ENCODE measurements around the gene BNC1. TPM values are rescaled to one million over a fixed set of nuclear protein-coding genes. Genes with fewer than 3 reads are reported as not detected.
"Not testable (repeated sequence)": the region's sequence is repeated elsewhere in the genome, so short reads cannot be mapped to it uniquely, and the experiment has no call there.

Gene BNC1
- total RNA-seq, 1 donor = not detected

DNA sequence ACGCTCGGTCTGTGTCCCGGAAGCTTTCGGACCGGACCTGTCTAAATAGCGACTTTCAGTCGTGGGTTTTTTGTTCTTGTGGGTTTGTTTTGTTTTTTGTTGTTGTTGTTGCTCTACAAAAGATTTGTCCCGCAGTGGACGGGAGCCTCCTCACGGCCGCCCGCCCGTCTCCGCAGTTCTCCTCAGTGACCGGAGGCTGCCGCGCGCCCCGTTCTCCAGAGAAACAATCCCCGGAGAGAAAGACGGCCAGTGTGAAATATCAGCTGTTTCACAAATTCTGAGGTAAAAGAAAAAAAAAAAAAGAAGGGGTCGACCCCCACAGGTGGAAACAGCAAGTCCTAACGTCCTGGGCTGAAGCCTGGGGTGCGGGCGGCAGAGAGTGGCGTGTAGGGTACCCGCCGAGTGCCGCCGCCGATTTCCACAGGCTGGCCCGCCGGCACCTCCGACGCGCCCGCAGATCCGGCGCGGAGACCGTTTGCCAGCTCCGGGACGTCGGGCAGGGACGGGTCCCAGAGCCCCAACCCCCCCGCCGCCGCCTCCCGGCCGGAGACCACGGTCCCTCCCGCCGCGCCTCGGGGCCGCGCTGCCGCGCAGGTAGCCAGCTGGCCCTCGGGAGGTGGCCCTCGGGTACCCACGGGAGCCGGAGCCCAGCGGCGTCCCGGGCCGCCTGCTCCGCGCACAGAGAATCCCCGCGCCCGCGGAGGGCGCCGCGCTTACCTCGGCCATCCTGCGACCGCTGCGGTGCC, 478 bp downstream of the BNC1 start:
- Histone ChIP-seq H3K4me3 (ENCODE audit: low read length) (no peak overlapping the region), H3K9me3 (ENCODE audit: low read depth, low read length) (no peaks in the 10 kb centered on the region), H3K27me3 (ENCODE audit: insufficient read depth, low read length) (peaks cover 76% of the 10 kb centered on the region), H3K4me1 (ENCODE audit: insufficient read depth, low read length) (peaks cover 7% of the 10 kb centered on the region)

DNA sequence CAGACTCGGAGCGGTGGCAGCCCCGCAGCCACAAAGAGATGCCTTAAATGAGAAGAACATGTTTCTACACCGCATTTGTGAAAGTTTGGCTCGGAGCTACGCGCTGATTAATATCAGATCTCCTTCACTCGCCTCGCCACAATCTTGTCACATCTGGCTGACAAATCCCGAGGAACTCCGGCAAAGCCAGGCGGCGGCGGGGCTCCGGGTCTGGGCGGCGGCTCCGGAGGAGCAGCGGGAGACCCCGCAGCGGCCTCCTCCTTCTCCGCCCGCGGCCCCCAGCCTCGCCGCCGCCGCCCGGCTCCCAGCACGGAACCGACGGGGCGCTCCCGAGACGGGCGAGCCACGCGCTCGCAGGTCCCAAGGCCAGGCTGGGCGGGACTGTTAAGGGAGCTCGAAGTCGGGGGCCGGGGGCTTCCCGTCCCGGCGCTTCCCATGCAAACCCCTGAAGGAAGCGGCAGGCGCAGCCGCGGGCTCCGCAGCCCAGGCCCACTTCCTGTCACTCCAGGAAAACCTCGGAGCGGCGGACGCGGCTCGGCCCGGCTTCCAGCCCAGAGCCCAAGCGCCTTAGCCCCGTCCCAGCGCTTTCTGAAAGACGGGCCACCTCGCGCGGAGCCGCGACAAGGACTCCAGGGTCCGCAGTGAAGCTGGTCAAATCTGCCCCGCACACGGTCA, 1.2 kb downstream of the BNC1 start:
- H3K4me1 ChIP-seq (ENCODE audit: insufficient read depth, low read length) = peaks cover 7% of the 10 kb centered on the region
- no peaks in the 10 kb centered on the region for H3K9me3 ChIP-seq (ENCODE audit: low read depth, low read length)
- peaks cover 77% of the 10 kb centered on the region for H3K27me3 ChIP-seq (ENCODE audit: insufficient read depth, low read length)
- H3K4me3 ChIP-seq (ENCODE audit: low read length) = no peak overlapping the region

DNA sequence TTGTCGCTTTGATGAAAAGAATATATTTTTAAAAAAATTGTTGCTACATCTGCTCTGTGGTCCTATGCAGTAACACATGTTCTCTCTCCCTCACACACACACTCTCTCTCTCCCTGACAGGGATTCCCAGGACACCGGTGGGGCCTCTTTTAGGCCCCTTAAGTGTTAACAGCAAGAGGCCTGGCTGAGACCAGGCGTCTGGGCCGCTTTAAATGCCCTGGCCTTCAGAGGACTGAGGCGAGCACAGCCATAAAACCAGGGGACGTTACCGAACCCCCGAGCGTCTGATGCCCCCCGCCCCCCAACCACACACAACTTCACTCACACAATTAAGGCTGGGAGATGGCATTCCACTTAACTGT, 1.7 kb downstream of the BNC1 start:
- H3K4me1 ChIP-seq (ENCODE audit: insufficient read depth, low read length) = peaks cover 7% of the 10 kb centered on the region
- H3K27me3 ChIP-seq (ENCODE audit: insufficient read depth, low read length) = peaks cover 82% of the 10 kb centered on the region
- H3K4me3 ChIP-seq (ENCODE audit: low read length) = no peak overlapping the region
- H3K9me3 ChIP-seq (ENCODE audit: low read depth, low read length) = no peaks in the 10 kb centered on the region

DNA sequence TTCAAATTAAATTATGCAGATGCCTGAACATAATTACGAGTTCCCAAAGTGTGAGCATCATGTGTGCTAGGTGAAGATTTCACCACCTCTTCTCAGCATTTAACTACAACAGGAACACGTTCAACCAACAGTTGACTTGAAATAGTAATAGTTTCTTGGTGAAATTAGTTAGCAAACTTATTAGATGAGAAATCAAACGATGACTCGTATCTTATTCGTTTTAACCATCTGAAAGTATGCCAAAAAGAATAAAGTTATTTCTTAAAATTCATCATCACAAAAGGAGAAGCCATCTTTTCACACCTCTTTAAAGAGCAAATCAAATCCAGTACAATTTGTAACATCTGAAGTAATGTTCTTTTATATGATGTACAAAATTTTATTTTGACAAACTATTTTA, 2.3 kb downstream of the BNC1 start:
- peaks cover 7% of the 10 kb centered on the region for H3K4me1 ChIP-seq (ENCODE audit: insufficient read depth, low read length)
- H3K4me3 ChIP-seq (ENCODE audit: low read length) = no peak overlapping the region
- no peaks in the 10 kb centered on the region for H3K9me3 ChIP-seq (ENCODE audit: low read depth, low read length)
- H3K27me3 ChIP-seq (ENCODE audit: insufficient read depth, low read length) = peaks cover 79% of the 10 kb centered on the region

DNA sequence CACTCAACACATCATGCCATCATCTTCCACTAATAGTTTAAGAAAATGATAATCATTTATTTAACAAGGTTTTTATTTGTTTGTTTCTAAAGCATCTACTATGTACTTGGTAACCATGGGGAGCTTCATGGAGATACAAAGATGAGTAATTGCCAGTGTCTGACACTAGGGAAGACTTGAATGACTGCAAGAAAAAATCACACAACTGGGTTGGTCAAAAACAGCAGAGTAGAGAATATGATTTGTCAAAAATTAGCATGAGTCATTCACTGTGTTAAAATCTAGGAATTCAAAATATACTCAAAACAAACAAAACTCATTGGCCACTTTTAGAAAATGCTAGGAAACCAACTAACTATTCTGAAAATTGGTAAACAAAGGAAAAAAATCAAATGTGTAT, 6.3 kb downstream of the BNC1 start:
- Histone ChIP-seq H3K27me3 (ENCODE audit: insufficient read depth, low read length) (peaks cover 47% of the 10 kb centered on the region), H3K9me3 (ENCODE audit: low read depth, low read length) (no peaks in the 10 kb centered on the region), H3K4me3 (ENCODE audit: low read length) (no peak overlapping the region), H3K4me1 (ENCODE audit: insufficient read depth, low read length) (no peaks in the 10 kb centered on the region)

DNA sequence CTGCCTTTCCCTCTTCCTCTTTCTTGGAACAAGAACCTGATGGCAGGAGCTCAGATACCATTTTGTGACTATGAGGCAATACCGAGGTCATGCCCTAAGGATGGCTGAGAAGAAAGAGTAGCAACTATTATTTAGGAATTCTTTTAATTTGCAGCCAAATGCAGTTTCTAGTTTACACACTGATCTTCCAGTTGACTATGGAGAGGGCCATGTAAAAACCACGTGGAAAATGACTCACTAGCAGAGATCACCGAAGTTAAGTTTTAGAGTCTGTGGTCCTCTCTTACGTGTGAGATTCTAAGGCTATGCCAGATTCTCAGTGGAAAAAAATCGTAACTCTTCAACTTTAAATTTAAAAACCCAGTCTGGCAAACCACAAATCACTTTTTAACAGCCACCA, 7.8 kb downstream of the BNC1 start:
- H3K4me1 ChIP-seq (ENCODE audit: insufficient read depth, low read length) = no peaks in the 10 kb centered on the region
- no peaks in the 10 kb centered on the region for H3K9me3 ChIP-seq (ENCODE audit: low read depth, low read length)

DNA sequence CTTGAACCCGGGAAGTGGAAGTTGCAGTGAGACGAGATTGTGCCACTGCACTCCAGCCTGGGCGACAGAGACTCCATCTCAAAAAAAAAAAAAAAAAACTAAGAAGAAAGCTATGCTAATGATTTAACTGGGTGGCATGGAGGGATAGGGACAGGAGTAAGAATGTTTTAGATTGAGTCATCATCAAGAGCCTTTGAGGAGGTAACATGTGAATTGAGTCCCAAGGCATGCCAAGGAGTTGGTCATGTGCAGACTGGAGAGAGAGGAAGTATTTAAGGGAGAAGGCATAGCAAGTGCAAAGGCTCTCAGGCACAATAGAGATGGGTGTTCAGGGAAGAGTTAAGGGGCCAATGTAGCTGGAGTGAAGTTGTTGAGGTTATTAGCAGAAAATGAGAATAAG, 9.1 kb downstream of the BNC1 start:
- no peaks in the 10 kb centered on the region for H3K9me3 ChIP-seq (ENCODE audit: low read depth, low read length)
- H3K4me1 ChIP-seq (ENCODE audit: insufficient read depth, low read length) = no peaks in the 10 kb centered on the region
- no peak overlapping the region for H3K4me3 ChIP-seq (ENCODE audit: low read length)
- H3K27me3 ChIP-seq (ENCODE audit: insufficient read depth, low read length) = peaks cover 22% of the 10 kb centered on the region

More for the DNA sequence above, 7.8 kb downstream of the BNC1 start:
- Histone ChIP-seq H3K27me3 (ENCODE audit: insufficient read depth, low read length) (peaks cover 32% of the 10 kb centered on the region), H3K4me3 (ENCODE audit: low read length) (no peak overlapping the region)

DNA sequence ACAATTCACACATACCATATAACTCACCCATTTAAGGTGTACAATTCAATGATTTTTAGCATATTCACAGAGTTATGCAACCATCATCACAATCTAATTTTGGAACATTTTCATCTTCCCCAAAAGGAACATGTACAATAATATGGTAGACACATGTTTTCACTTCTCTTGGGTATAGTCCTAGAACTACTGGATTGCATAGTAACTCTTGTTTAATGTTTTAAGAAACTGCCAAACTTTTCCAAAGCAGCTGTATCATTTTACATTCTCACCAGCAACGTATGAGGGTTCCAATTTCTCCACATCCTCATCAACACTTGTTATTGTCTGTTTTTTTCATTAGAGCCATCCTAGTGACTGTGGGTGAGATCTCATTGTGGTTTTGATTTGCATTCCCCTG, 14.3 kb downstream of the BNC1 start:
- no peaks in the 10 kb centered on the region for H3K4me1 ChIP-seq (ENCODE audit: insufficient read depth, low read length)
- H3K27me3 ChIP-seq (ENCODE audit: insufficient read depth, low read length) = peaks cover 5% of the 10 kb centered on the region
- H3K9me3 ChIP-seq (ENCODE audit: low read depth, low read length) = no peaks in the 10 kb centered on the region
- H3K4me3 ChIP-seq (ENCODE audit: low read length) = no peak overlapping the region

DNA sequence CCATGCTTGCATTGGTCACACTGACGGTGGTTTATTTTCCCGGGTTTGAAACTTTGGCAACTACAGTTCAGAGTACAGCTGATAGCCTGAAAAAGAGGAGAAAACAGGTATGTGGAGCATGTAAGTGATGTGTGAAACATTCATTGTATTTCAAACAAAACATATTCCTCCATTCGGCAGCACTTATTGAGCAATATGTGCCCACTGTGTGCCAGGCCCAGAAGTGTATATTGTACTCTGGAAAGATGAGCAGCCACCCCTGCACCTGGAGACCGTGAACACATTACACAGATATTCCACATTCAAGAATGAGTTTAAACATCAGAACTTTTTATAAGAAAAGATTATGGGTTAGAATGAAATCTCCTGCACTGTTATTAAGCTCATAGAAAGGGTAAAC, 16.3 kb downstream of the BNC1 start:
- Histone ChIP-seq H3K4me1 (ENCODE audit: insufficient read depth, low read length) (no peaks in the 10 kb centered on the region), H3K4me3 (ENCODE audit: low read length) (no peak overlapping the region), H3K27me3 (ENCODE audit: insufficient read depth, low read length) (peaks cover 5% of the 10 kb centered on the region), H3K9me3 (ENCODE audit: low read depth, low read length) (no peaks in the 10 kb centered on the region)

DNA sequence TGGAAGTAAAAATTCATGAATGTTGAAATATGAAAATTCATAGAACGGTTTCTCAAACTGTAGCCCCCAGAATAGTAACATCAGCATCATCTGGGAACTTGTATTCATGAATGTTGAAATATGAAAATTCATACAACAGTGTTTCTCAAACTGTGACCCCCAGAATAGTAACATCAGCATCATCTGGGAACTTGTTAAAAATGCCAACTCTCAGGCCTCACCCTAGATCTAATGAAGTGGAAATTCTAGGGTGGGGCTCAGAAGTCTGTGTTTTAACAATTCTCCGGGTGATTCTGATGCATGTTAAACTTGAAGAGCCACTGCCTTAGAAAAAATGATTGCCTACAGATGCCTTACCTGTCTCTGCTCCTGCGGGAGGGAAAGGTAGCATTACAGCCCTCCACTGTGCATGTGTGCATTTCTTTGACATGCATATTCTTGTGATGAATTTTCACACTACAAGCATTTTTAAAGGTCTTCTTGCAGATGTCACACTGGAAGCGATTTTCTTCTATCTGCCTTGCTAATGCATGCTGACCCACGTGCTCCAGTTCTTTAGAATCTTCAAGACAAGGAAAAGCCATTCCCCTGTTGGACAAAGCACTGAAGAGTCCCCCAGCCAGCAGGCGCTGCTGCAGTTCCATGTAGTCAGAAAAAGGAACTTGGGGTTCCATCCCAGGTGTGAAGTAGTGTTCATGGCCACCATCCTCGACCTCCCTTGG, 21.7 kb downstream of the BNC1 start:
- Histone ChIP-seq H3K9me3 (ENCODE audit: low read depth, low read length) (no peaks in the 10 kb centered on the region), H3K27me3 (ENCODE audit: insufficient read depth, low read length) (peaks cover 7% of the 10 kb centered on the region), H3K4me1 (ENCODE audit: insufficient read depth, low read length) (no peaks in the 10 kb centered on the region), H3K4me3 (ENCODE audit: low read length) (no peak overlapping the region)

DNA sequence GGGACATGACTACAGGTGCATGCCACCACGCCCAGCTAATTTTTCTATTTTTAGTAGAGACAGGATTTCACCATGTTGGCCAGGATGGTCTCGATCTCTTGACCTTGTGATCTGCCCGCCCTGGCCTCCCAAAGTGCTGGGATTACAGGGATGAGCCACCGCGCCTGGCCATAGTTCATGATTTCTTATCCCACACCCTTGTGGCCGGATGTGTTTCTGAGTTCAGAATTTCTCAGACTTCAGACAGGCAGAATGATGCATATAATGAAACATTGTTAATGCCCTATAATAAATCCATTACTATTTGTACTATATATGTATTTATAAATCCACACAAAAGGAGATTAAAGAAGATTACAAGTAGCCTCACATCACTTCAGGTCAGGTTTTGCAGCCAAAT, 22.3 kb downstream of the BNC1 start:
- H3K27me3 ChIP-seq (ENCODE audit: insufficient read depth, low read length); H3K4me1 ChIP-seq (ENCODE audit: insufficient read depth, low read length); H3K4me3 ChIP-seq (ENCODE audit: low read length); H3K9me3 ChIP-seq (ENCODE audit: low read depth, low read length): not testable (repeated sequence)

DNA sequence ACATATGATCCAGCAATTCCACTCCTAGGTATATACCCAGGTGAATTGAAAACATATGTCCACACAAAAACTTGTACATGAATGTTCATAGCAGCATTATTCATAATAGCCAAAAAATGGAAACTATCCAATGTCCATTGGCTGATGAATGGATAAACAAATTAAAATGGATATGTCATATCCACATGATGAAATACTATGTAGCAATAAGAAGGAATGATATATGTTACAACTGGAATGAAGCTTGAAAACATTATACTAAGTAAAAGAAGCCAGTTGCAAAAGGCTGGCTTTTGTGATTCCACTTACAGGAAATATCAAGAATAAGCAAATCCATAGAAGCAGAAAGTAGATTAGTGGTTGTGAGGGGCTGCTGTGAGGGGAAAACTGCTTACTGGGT, 33.7 kb downstream of the BNC1 start:
- no peaks in the 10 kb centered on the region for H3K4me1 ChIP-seq (ENCODE audit: insufficient read depth, low read length)
- H3K9me3 ChIP-seq (ENCODE audit: low read depth, low read length) = no peaks in the 10 kb centered on the region

DNA sequence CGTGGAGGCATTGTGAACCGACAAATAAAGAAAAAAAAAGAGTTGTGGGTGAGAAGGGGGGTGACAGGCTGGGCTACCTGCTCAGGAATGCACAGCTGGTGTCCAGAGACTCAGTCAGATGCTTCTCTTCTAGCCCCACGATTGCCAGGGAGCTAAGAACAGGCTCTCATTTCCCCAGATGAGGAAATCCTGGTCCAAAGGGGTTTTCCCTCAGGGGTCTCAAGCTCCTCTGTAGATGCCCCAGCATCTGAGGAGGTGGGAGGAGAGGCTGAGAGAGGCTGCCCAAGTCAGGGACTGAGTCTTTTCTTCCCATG, 35.5 kb downstream of the BNC1 start:
- Histone ChIP-seq H3K27me3 (ENCODE audit: insufficient read depth, low read length) (peaks cover 12% of the 10 kb centered on the region), H3K4me3 (ENCODE audit: low read length) (no peak overlapping the region), H3K4me1 (ENCODE audit: insufficient read depth, low read length) (no peaks in the 10 kb centered on the region), H3K9me3 (ENCODE audit: low read depth, low read length) (no peaks in the 10 kb centered on the region)

More for the DNA sequence above, 33.7 kb downstream of the BNC1 start:
- Histone ChIP-seq H3K27me3 (ENCODE audit: insufficient read depth, low read length) (peaks cover 12% of the 10 kb centered on the region), H3K4me3 (ENCODE audit: low read length) (no peak overlapping the region)

DNA sequence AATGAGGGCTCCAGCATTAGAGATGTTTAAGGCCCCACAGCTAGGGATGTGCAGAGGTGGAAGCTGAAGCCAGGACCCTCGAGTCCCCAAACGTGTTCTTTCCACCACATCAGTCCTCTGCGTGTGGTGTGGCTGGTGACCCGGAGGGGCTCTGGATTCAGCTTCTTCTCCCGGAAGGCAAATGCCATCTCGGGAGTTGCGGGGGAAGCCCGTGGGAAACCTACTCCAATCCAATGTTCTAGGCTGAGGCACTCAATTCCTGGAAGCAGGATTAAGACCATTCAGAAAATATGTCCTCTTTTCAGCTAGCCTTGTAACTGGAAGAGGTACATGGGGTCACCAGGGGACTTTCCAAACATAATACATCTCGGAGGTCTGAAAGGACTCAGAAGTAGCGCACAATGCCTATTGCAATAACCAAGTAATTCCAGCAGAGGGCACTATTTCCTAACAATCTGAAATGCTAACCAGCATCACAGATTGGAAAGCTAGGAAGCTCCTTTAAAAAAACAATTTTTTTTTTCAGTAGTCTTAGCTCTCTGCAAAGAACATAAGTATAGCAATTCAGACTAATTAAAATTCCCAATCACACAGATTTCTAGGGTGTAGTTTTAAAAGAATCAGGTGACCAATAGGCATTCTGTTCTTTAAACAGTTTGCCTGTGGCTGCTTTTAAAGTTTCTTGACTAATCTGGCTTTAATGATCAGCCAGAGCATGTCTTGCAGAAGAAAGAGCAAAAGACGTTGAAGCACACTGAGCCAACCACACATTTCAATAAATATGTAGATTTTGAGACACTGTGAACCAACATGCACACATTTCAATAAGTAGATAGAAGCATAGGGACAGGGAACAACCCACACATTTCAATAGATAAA, 36.1 kb downstream of the BNC1 start:
- peaks cover 12% of the 10 kb centered on the region for H3K27me3 ChIP-seq (ENCODE audit: insufficient read depth, low read length)
- no peaks in the 10 kb centered on the region for H3K9me3 ChIP-seq (ENCODE audit: low read depth, low read length)
- H3K4me1 ChIP-seq (ENCODE audit: insufficient read depth, low read length) = no peaks in the 10 kb centered on the region
- H3K4me3 ChIP-seq (ENCODE audit: low read length) = no peak overlapping the region

DNA sequence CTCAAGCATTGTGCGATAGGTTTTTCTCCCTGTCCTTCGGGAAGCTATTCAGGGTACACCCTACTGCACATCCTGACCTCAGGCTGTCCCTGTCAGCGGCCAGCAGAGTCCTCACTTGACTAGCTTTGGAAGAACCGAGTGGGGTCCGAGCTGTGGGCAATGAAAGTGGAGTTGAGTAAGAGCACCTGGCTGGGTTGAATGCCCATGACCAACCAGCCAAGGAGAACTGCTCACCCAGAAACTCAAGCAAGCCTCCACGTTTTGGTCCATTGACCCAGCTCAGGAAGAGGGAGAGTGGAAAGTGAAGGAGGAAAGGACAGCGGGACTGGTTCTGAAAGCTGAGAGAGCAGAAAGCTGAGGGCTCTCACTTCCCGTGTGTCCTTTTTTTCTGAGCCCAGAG, 40.8 kb downstream of the BNC1 start:
- Histone ChIP-seq H3K9me3 (ENCODE audit: low read depth, low read length) (no peaks in the 10 kb centered on the region), H3K27me3 (ENCODE audit: insufficient read depth, low read length) (peaks cover 16% of the 10 kb centered on the region), H3K4me3 (ENCODE audit: low read length) (no peak overlapping the region)

More for the DNA sequence above, 40.8 kb downstream of the BNC1 start:
- no peaks in the 10 kb centered on the region for H3K4me1 ChIP-seq (ENCODE audit: insufficient read depth, low read length)

All from mononuclear cell (primary cell).